Esophagus mucosa (tissue), 1 donor: ENCODE measurements around the gene SERPIND1. TPM values are rescaled to one million over a fixed set of nuclear protein-coding genes. Genes with fewer than 3 reads are reported as not detected.
"Not testable (repeated sequence)": the region's sequence is repeated elsewhere in the genome, so short reads cannot be mapped to it uniquely, and the experiment has no call there.

ENCODE experiments used
- ATAC-seq: fragments of 200-7000 bp; cut with Tn5 transposase; one replicate; pipeline ENCODE4 v1.9.1; 2020
- total RNA-seq: library from RNA; stranded (reverse); gene quantifications from one replicate; pipeline ENCODE4 v1.2.4, GENCODE V29; 2023
- donor health status: DM: yes; HTN: yes; CAD: no.

The SERPIND1 gene
- total RNA-seq, 1 donor from 2014 or later = 0.08 TPM

DNA sequence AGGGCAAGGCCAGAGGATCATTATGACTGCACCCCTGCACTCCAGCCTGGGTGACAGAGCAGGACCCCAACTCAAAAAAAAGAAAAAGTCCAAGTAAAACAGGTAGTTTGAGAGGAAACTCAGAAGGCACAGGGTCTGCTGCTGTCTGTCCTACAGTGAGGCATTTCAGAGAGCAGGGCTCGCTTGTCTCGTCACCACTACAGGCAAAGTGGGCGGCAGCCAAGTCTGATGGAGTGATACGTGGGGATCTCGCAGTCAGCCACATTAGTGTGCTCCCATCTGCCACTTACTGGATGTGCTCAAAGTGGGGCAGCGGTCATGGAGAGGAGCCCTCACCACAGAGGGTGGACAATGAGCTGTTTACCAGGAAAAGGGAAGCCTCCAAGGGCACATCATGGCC lies 42.6 kb downstream of the SERPIND1 start:
- no peak for ATAC-seq

- no peak for ATAC-seq
These were observed 44.6 kb downstream of the SERPIND1 start for GRCh38 chr22:20818471-20818870.

DNA sequence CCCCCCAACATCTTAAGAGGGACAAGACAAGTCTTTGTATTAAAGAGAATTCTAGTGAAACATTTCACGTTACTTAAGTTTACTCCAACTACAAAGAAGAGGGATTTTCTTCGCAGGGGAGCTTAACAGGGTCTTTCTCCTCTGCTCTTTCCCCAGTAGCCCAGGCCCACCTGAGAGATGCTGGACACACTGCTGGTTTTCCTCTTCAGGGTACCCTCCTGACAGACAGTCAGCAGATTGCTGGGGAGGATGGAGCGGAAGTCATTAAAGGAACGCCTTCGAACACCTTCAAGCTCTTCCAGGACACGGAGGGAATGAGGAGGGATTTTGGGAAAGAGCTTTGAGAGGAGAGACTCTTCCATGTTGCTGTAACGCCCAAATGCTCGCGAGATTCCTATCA lies 45.6 kb downstream of the SERPIND1 start:
- ATAC-seq = no peak

GRCh38 chr22:20821717-20822239 lies 47.9 kb downstream of the SERPIND1 start:
- not testable (repeated sequence) for ATAC-seq

DNA sequence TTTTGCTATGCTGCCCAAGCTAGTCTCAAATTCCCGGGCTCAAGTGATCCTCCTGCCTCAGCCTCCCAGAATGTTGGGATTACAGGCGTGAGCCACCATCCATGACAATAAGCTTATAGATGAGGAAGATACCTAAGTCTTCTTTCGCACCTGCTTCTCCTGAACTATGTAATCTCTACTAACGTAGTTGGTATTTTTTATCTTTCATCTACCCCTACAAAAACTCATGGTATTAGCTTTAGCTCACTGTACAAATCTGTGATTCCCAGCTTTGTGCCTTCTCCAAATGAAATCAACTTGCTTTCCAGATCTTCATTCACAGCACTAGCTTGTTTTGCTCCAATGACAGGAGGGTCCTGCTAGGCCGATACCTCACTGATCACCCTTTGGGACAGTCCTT lies 48.3 kb downstream of the SERPIND1 start:
- ATAC-seq = no peak

- ATAC-seq = no peak
These were observed 49.4 kb downstream of the SERPIND1 start for GRCh38 chr22:20823264-20823663.

DNA sequence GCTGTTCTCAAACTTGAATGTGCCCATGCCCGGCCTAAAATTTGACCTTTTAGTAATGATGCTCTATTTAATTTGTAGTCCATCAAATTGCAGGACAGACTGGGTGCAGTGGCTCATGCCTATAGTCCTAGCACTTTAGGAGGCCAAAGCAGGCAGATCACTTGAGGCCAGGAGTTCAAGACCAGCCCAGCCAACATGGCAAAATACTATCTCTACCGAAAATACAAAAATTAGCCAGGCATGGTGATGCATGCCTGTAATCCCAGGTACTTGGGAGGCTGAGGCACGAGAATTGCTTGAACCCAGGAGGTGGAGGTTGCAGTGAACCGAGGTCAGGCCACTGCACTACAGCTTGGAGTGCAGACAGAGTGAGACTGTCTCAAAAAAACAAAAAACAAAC lies 51.3 kb downstream of the SERPIND1 start:
- not testable (repeated sequence) for ATAC-seq

DNA sequence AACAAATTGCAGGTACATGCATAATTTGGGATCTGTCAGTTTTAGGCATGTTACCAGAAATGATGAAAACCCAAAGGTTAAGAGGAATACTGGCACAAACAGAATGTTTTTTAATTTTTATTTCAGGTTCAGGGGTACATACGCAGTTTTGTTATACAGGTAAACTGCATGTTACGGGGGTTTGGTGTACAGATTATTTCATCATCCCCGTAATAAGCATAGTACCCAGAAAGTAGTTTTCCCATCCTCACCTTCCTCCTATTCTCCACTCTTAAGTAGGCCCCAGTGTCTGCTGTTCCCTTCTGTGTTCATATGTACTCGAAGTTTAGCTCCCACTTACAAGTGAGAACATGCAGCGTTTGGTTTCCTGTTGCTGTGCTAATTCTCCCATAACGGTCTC lies 51.7 kb downstream of the SERPIND1 start:
- no peak for ATAC-seq

GRCh38 chr22:20826373-20827152 lies 52.6 kb downstream of the SERPIND1 start:
- ATAC-seq = not testable (repeated sequence)

DNA sequence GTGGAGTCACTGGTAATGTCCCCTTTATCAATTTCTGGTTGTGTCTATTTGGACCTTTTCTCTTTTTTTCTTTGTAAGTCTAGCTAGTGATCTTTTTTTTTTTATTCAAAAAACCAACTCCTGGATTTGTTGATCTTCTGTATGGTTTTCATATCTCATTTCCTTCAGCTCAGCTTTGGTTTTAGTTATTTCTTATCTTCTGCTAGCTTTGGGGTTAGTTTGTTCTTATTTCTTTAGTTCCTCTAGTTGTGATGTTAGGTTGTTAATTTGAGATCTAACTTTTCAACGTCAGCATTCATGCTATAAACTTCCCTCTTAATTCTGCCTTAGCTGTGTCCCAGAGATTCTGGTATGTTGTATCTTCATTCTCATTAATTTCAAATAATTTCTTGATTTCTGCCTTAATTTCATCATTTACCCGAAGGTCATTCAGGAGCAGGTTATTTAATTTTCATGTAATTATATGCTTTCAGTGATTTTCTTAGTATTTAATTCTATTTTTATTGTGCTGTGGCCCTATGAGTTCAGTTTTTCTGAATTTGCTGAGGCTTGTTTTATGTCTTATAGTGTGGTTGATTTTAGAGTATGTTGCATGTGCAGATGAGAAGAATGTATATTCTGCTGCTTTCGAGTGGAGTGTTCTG lies 55.7 kb downstream of the SERPIND1 start:
- ATAC-seq = no peak

DNA sequence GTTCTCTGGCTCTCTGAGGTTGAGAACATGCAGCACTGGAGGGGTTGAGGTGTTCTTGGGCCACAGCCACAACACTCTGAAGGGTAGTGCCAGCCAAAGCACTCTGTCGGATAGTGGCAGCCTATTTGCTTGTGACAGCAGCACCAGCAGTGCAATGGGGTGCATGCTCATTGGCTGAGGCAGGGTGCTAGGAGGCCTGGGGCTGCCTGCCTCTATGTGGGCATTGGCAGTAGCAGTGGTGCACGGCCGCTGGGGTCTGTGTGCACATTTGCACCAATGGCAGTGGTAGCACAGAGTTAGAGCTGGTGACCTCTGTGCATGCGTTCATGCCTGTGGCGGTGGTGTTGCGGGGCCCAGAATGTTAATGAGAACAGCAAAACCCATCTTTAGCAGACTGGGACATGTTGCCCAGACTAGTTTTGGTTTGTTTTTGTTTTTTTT lies 59.3 kb downstream of the SERPIND1 start:
- no peak for ATAC-seq

DNA sequence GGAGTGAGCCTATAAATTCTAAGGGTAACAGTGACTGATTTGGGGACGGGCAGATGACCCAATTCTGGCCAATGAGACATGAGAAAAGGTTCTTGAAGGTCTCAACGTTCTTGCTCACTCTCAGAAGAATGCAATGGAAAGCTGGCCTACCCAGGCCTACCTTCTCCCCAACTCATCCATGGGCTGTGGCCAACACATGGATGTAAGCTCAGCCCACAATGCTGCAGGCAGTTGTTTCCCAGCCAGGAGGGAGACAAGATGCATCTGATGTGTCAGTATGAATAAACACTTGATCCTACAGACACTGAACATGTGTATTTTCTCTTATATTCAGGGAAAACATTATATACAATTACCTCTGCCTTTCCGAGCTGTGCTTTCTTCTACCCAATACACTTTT lies 60.3 kb downstream of the SERPIND1 start:
- no peak for ATAC-seq

- no peak for ATAC-seq
These were observed 60.8 kb downstream of the SERPIND1 start for GRCh38 chr22:20834725-20835124.

Other genes with a start within 250 kb of the SERPIND1 start
- gene PI4KA, start 84.7 kb downstream of the SERPIND1 start, total RNA-seq = 28.5 TPM
- 24.0 TPM for gene SNAP29, start 84.9 kb downstream of the SERPIND1 start, total RNA-seq
- 42.6 TPM for gene CRKL, start 143.3 kb downstream of the SERPIND1 start, total RNA-seq
- gene AIFM3, start 193.1 kb downstream of the SERPIND1 start, total RNA-seq = 1.5 TPM
- gene LZTR1, start 208.2 kb downstream of the SERPIND1 start, total RNA-seq = 26.3 TPM
- gene THAP7, start 228.0 kb downstream of the SERPIND1 start, total RNA-seq = 13.3 TPM
- gene P2RX6, start 241.1 kb downstream of the SERPIND1 start, total RNA-seq = 0.64 TPM